HG03135 (cell line): ENCODE measurements around the gene HID1.
"Not testable (repeated sequence)": the region's sequence is repeated elsewhere in the genome, so short reads cannot be mapped to it uniquely, and the experiment has no call there.

Source experiments
- ATAC-seq: cut with Tn5 transposase; IDR thresholded peaks from one replicate; pipeline ENCODE4 v1.9.1; 2021; ENCODE audit warnings: mild to moderate bottlenecking, moderate library complexity; ENCODE audit not compliant: unreplicated experiment

HID1 gene

GRCh38 chr17:74972107-74972972, at the start of gene HID1:
Gene HID1, minus strand, starts transcription at chr17:74972759. Its CDS starts 103 bp downstream, at chr17:74972656.
- no peak for ATAC-seq

GRCh38 chr17:75020331-75021110, 48.0 kb upstream of the HID1 start:
- ATAC-seq = no peak

GRCh38 chr17:75019710-75020109, 47.2 kb upstream of the HID1 start:
- ATAC-seq = no peak

GRCh38 chr17:75019146-75019545, 46.6 kb upstream of the HID1 start:
- no peak for ATAC-seq

GRCh38 chr17:75013092-75013559, 40.6 kb upstream of the HID1 start:
- no peak for ATAC-seq

GRCh38 chr17:75012346-75013091, 40.0 kb upstream of the HID1 start, which contains the start of gene MRPL58:
Gene MRPL58, plus strand, starts transcription at chr17:75012670. Its CDS starts 17 bp downstream, at chr17:75012687.
- peak; percentile 87 for ATAC-seq

GRCh38 chr17:75012096-75012345, 39.5 kb upstream of the HID1 start:
- no peak for ATAC-seq

GRCh38 chr17:75011401-75012095, 39.0 kb upstream of the HID1 start:
- no peak for ATAC-seq

- no peak for ATAC-seq
These were observed 38.3 kb upstream of the HID1 start for GRCh38 chr17:75010683-75011400.

- ATAC-seq = no peak
These were observed 36.7 kb upstream of the HID1 start for GRCh38 chr17:75009139-75009724.

- no peak for ATAC-seq
These were observed 35.8 kb upstream of the HID1 start for GRCh38 chr17:75008373-75008772.

- ATAC-seq = no peak
These were observed 34.1 kb upstream of the HID1 start for GRCh38 chr17:75006653-75007052.

- ATAC-seq = not testable (repeated sequence)
These were observed 33.5 kb upstream of the HID1 start for GRCh38 chr17:75006084-75006483.

GRCh38 chr17:75005291-75005690, 32.7 kb upstream of the HID1 start:
- ATAC-seq = no peak

GRCh38 chr17:75004371-75004770, 31.8 kb upstream of the HID1 start:
- ATAC-seq = no peak

- no peak for ATAC-seq
These were observed 31.4 kb upstream of the HID1 start for GRCh38 chr17:75003957-75004355.

GRCh38 chr17:75003070-75003956, 30.8 kb upstream of the HID1 start:
- ATAC-seq = no peak

- ATAC-seq = no peak
These were observed 29.6 kb upstream of the HID1 start for GRCh38 chr17:75001915-75002843.
